ENCODE data around the gene SMCO2.

SMCO2 gene

GRCh38 chr12:27446436-27446835 lies at the start of gene SMCO2:
Gene SMCO2, plus strand, starts transcription at chr12:27446736. Its CDS starts 23,896 bp downstream, at chr12:27470632.
- FAIRE-seq, result no peak

GRCh38 chr12:27398466-27398865 lies 48.1 kb upstream of the SMCO2 start:
- no peak for FAIRE-seq

DNA sequence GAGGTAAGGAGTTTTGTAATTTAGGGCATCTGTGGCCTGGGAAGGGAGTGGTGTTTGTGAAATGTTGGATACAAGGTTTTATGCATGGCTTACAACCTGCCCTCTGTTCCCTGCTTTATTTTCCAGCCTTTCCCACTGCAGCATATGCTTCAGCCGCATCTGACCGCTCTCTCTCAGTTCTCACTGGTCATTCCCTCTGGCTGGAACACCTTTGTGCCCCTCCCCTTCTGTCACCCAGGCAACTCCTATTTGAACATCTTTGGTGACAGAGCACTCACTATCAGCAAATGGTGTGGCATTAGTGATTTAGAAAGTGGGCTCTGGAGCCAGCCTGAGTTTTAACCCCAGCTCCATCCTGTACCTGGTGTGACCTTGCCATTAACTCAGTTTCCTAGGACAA lies 47.5 kb upstream of the SMCO2 start:
- FAIRE-seq, result no peak

GRCh38 chr12:27400856-27401354 lies 45.6 kb upstream of the SMCO2 start:
- no peak for FAIRE-seq

DNA sequence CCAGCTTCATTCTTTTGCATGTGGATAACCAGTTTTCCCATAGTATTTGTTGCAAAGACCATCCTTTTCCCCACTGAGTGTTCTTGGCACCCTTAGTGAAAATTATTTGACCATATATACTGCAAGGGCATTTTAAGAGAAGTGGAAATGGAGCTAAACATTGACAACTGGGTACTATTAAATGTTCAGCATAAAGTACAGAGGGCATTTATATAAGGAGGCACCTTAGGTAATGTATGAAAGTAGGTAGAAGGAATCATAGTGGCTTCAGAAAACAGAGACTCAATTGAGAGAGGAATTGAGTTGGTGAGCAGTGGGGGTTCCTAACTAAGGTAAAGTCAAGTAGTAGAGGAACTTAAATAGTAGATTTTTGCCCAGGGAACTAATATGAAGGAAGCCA lies 34.5 kb upstream of the SMCO2 start:
- FAIRE-seq, result no peak

DNA sequence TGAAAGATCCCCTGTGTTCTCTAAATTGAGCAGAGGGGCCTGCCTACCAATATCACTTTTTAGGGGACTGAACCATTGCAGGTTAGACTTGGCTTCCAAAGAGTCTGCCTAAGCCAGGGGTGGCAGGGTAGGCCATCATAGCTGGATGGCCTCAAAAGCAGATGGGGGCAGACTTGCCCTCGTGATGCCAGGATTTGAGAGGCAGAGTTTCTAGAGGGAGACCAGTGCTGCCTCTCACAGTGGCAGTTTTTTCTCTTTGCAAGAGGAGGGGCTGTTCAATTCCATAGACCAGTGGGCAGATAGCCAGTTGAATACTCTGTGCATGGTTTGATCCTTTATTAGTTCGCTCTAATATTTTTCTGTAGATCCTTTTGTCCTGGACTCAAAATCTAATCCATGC lies 23.8 kb upstream of the SMCO2 start:
- FAIRE-seq, result no peak

- no peak for FAIRE-seq
Observed at GRCh38 chr12:27424631-27425230, 21.8 kb upstream of the SMCO2 start.

DNA sequence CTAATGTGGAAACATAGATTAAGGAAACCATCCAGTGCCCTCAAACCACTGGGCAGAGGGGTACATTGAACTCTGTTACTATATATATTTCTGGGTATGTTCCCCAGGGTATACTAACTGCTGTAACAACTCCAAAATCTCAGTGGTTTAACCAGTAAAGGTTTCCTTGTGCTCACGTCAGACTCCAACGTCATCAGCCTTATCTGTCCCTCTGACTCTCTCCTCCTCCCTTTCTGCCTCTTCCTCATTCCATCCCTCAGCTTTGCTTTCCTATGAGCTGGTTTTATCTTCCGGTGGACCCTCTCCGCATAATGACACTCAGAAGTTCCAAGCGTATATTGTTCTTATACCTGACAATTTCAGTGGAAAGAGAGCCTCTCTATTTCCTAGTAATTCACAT lies 21.2 kb upstream of the SMCO2 start:
- no peak for FAIRE-seq

- FAIRE-seq, result no peak
Observed at GRCh38 chr12:27426743-27427487, 19.6 kb upstream of the SMCO2 start.

DNA sequence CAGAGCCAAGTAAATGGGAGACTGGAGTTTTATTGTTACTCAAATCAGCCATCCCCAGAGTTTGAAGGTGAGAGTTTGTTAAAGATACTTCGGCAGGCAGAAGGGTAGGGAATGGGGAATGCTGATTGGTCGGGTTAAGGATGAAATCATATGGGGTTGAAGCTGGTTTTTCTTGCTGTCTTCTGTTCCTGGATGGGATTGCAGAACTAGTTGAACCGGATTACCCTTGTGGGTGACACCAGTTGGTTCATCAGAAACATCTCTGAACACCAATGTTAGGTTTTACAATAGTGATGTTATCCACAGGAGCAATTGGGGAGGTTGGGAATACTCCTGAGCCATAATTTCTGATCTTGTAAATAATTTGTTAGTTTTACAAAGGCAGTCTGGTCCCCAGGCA lies 18.7 kb upstream of the SMCO2 start:
- FAIRE-seq, result no peak

DNA sequence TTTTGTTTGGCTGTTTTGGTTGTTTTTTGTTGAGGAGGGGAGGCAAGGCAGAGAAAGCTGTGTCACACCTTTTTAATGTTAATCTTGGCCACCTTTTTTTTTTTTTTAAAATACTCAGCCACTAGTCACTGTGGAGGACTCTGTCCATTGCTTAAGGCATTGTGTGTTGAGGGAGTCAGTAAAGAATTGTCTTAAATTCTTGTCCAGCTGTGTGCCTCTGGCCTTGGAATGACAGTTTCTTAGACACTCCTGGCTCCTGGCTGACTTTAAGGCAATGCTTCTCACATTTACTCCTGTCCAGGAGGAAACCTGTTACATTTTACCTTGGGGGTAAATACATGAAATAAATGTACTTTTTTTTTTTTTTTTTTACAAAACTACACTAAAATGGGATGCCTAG lies 18.1 kb upstream of the SMCO2 start:
- FAIRE-seq, result no peak

DNA sequence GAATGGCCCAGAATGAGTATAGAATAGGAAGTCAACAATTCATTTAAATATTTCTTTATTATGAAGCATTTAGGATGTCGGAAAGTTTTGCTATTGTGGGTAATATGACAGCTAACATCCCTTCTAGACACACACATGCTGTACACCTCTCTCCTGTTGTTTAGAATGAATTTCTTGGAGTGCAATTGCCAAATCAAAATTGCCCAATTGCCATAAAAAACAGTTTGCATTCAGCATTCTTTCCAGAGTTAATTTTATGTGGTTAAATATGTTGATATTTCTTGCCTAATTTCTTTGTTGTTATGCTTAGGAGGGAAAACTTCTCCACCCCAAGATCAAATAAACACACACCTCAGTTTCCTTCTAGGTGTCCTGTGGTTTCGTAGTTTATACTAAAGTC lies 16.9 kb upstream of the SMCO2 start:
- no peak for FAIRE-seq

GRCh38 chr12:27431185-27431584 lies 15.4 kb upstream of the SMCO2 start:
- no peak for FAIRE-seq

GRCh38 chr12:27434673-27435565 lies 11.6 kb upstream of the SMCO2 start:
- no peak for FAIRE-seq

DNA sequence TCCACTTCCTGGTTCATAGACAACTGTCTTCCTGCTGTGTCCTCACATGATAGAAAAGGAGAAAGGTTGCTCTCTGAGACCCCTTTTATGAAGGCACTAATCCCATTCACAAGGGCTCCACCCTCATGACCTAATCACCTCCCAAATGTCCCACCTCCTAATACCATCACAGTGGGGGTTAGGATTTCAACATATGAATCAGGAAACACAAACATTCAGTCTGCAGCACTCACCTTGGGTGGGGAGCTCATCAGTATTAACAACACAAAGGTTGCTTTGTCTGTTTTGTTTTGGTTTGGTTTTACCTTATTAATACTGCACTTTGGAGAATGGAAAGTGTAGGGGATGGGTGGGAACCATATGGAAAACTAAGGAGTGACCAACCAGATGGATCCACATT lies 10.5 kb upstream of the SMCO2 start:
- no peak for FAIRE-seq

DNA sequence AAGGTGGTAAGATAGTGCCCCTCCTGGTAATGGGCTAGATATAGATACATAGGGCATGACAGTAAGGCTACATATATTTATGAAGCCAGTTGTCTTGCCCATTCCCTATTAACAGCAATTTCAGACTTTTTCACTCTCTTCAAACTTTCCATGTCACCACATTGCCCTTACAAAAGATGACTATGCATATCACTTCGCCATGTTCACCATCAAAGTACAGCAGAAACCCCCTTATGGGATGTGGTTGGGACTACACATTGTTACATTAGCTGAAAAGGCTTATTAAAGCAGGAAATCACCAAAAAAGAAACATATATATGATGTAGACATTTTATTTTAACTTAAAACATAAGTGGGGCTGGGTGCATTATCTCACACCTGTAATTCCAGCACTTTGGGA lies 9.8 kb upstream of the SMCO2 start:
- no peak for FAIRE-seq

DNA sequence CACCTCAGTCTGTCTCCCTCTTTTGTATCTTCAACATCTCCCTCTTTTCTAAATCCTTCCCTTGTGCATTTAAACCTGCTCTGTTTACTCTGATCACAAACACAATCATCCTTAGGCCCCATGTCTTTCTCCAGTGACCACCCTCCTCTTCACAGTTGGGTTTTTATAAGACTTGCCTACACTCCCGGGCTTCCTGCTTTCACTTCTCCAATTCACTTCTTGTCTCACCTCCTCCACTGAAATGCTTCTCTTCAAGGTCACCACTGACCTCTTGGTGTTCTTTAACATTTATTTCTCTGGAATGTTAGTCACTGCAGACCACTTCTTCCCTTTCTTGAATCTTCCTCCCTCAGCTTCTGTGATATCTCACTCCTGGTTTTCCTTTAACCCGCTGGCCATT lies 8.7 kb upstream of the SMCO2 start:
- no peak for FAIRE-seq

DNA sequence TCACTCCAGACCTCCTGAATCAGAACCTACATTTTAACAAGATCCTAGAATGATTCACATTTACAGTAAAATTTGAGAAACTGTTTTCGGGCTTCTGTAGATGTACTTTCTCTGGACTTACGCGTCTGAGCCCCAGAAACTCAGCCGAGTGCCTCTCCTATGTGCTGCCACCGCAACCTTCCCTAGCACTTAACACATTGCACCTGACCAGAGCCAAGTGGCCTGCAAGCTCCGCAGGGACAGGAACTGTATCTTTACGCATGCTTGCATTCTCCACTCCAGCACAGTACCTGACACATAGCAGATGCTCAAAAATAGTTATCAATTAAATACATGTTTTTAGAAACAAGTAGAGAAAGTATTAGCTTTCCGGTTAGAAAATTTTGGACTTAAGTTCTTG lies 1.2 kb downstream of the SMCO2 start:
- no peak for FAIRE-seq

GRCh38 chr12:27449026-27449425 lies 2.5 kb downstream of the SMCO2 start:
- FAIRE-seq, result no peak

- FAIRE-seq, result no peak
Observed at GRCh38 chr12:27449893-27450534, 3.5 kb downstream of the SMCO2 start.

GRCh38 chr12:27451036-27451825 lies 4.7 kb downstream of the SMCO2 start:
- no peak for FAIRE-seq

DNA sequence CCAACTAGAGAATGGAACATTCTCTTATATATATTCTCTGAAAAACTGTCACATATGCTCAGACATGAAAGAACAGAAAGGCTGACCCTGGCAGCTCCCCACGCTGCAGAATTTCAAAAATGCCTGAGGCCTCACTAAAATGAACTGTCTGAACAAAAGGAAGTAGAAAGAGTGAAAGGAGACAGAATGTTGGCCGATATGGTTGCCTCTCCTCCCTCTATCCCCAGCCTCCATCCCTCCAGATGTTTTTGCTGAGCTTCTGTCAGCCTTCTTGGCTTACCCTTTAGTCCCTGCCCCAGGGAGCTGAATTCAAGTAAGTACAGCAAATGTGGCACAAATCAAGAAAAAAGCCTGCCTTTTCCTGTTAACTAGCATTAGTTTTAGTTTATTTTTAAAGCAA lies 6.9 kb downstream of the SMCO2 start:
- FAIRE-seq, result no peak
